HCT116 (cell line): ENCODE measurements around the gene RTL10. TPM values are rescaled to one million over a fixed set of nuclear protein-coding genes. Genes with fewer than 3 reads are reported as not detected.

Experiments used
- ATAC-seq: fragments of 200-7000 bp; cut with Tn5 transposase; 2 replicates; pipeline ENCODE4 v1.9.1; 2020; ENCODE audit warnings: mild to moderate bottlenecking, moderate library complexity
- BruUV-seq: library from RNA; stranded (reverse); fragments of 400-500 nt; replicated peaks from 2 replicates; lab custom pipeline; 2021; lab: Mats Ljungman, UMichigan
- CTCF ChIA-PET: fragments of 300-600 bp; sonication (Branson Sonifier 250); formaldehyde crosslinking; loops from one replicate; lab custom pipeline; 2021; ENCODE audit warnings: antibody characterized with exemption; lab: Charles Lee
- POLR2A ChIA-PET: fragments of 300-600, 350-600 bp; sonication (Branson Sonifier 250); formaldehyde crosslinking; loops from one replicate; lab custom pipeline; 2021; ENCODE audit warnings: antibody characterized with exemption; lab: Charles Lee
- RAD21 ChIA-PET, 2 experiments: fragments of 300-600 bp; sonication (Branson Sonifier 250); formaldehyde crosslinking; loops; one replicate each; lab custom pipeline; 2023; ENCODE audit warnings: low total read pairs in 2 of 2; ENCODE audit not compliant: uncharacterized antibody in 2 of 2, unreplicated experiment in 2 of 2, low non-redundant PET in 1 of 2; lab: Charles Lee
- DNase-seq: peaks from one replicate; pipeline ENCODE4 v3.0.0-alpha.2; 2010; ENCODE audit warnings: low read depth, low spot score
- H2AFZ ChIP-seq: fragments of 200-600 bp; shearing (Covaris generic), sonication (generic); 2 replicates; pipeline ENCODE4 v1.6.1; 2017; ENCODE audit warnings: low read depth, mixed run types, mixed read lengths, antibody characterized with exemption, low read length; ENCODE audit not compliant: poor library complexity, severe bottlenecking
- H3K27ac ChIP-seq: 2 replicates; pipeline ENCODE4 v1.5.1; 2012; ENCODE audit warnings: low read depth, low read length
- H3K27me3 ChIP-seq: fragments of 200-600 bp; sonication (generic); 2 replicates; pipeline ENCODE4 v1.6.1; 2016; ENCODE audit warnings: mixed run types, low read length, mixed read lengths; ENCODE audit not compliant: insufficient read depth
- H3K36me3 ChIP-seq, 2 experiments: fragments of 200-500 bp in 1 of 2; fragments of 200-600 bp in 1 of 2; sonication (Bioruptor generic) in 1 of 2; sonication (generic) in 1 of 2; 2 replicates each; pipeline versions ENCODE4 v1.5.1 to v1.6.1; 2014 to 2016; ENCODE audit warnings: low read length in 2 of 2, inconsistent platforms in 1 of 2, mixed read lengths in 1 of 2, mixed run types in 1 of 2; ENCODE audit not compliant: insufficient read depth in 2 of 2, control insufficient read depth in 1 of 2
- H3K4me1 ChIP-seq, 2 experiments: fragments of 200-600 bp in 1 of 2; sonication (generic) in 1 of 2; 2 replicates each; pipeline versions ENCODE4 v1.5.1 to v1.6.1; 2012 to 2017; ENCODE audit warnings: low read length in 2 of 2, inconsistent platforms in 1 of 2, mild to moderate bottlenecking in 1 of 2, mixed read lengths in 1 of 2, mixed run types in 1 of 2, moderate library complexity in 1 of 2; ENCODE audit not compliant: insufficient read depth in 2 of 2, control insufficient read depth in 1 of 2
- H3K4me2 ChIP-seq: fragments of 200-600 bp; sonication (generic); 2 replicates; pipeline ENCODE4 v1.6.1; 2017; ENCODE audit warnings: mixed run types, low read length, mixed read lengths
- H3K4me3 ChIP-seq, 2 experiments: fragments of 200-600 bp in 1 of 2; sonication (generic) in 1 of 2; replicated peaks in 1 of 2; 2 replicates each; pipeline ENCODE4 v1.5.1; 2011 to 2016; ENCODE audit warnings: low read length in 2 of 2, control low read depth in 1 of 2, low read depth in 1 of 2, mild to moderate bottlenecking in 1 of 2, mixed read lengths in 1 of 2, mixed run types in 1 of 2
- H3K79me2 ChIP-seq: fragments of 200-600 bp; sonication (generic); 2 replicates; pipeline ENCODE4 v1.6.1; 2017; ENCODE audit warnings: mild to moderate bottlenecking, mixed run types, low read length, moderate library complexity, mixed read lengths; ENCODE audit not compliant: insufficient read depth
- H3K9ac ChIP-seq: fragments of 200-600 bp; sonication (generic); 2 replicates; pipeline ENCODE4 v1.6.1; 2016; ENCODE audit warnings: low read length, mixed read lengths
- H3K9me2 ChIP-seq: fragments of 200-600 bp; sonication (generic), shearing (Covaris generic); 2 replicates; pipeline ENCODE4 v1.6.1; 2017; ENCODE audit warnings: mixed run types, mild to moderate bottlenecking, moderate library complexity; ENCODE audit not compliant: insufficient read depth
- H3K9me3 ChIP-seq, 2 experiments: fragments of 200-500 bp in 1 of 2; fragments of 200-600 bp in 1 of 2; sonication (Bioruptor generic) in 1 of 2; sonication (generic) in 1 of 2; 2 replicates each; pipeline ENCODE4 v1.6.1; 2014 to 2017; ENCODE audit warnings: low read length in 2 of 2, mixed read lengths in 2 of 2, inconsistent platforms in 1 of 2, low read depth in 1 of 2, mild to moderate bottlenecking in 1 of 2, mixed run types in 1 of 2, moderate library complexity in 1 of 2; ENCODE audit not compliant: control insufficient read depth in 1 of 2, insufficient read depth in 1 of 2
- H4K20me1 ChIP-seq: fragments of 200-600 bp; sonication (generic), shearing (Covaris generic); 2 replicates; pipeline ENCODE4 v1.6.1; 2017; ENCODE audit warnings: mixed run types, mild to moderate bottlenecking, moderate library complexity; ENCODE audit not compliant: insufficient read depth
- CBX3 ChIP-seq: IDR thresholded peaks from 2 replicates; pipeline ENCODE4 v1.6.1; 2012; ENCODE audit warnings: low read depth
- CEBPB ChIP-seq: IDR thresholded peaks from 2 replicates; pipeline ENCODE4 v1.6.1; 2012; ENCODE audit warnings: low read depth
- CTCF ChIP-seq, 3 experiments: fragments of 200-600 bp in 1 of 3; sonication (generic) in 1 of 3; IDR thresholded peaks in 2 of 3; conservative IDR thresholded peaks in 1 of 3; 2 replicates each; pipeline ENCODE4 v1.5.1; 2012 to 2017; ENCODE audit warnings: low read depth in 2 of 3, low read length in 2 of 3, antibody characterized with exemption in 1 of 3, borderline replicate concordance in 1 of 3, control low read depth in 1 of 3, mild to moderate bottlenecking in 1 of 3, mixed read lengths in 1 of 3, mixed run types in 1 of 3, moderate library complexity in 1 of 3; ENCODE audit not compliant: insufficient read depth in 1 of 3
- EGR1 ChIP-seq: IDR thresholded peaks from 2 replicates; pipeline ENCODE4 v1.6.1; 2012; ENCODE audit warnings: low read depth
- ELF1 ChIP-seq: IDR thresholded peaks from 2 replicates; pipeline ENCODE4 v1.6.1; 2012; ENCODE audit warnings: low read depth, borderline replicate concordance
- EZH2 ChIP-seq: fragments of 200-600 bp; sonication (generic); IDR thresholded peaks from 2 replicates; pipeline ENCODE4 v1.6.1; 2017; ENCODE audit warnings: antibody characterized with exemption, mixed run types
- FOSL1 ChIP-seq: IDR thresholded peaks from 2 replicates; pipeline ENCODE4 v1.6.1; 2012; ENCODE audit warnings: low read depth
- JUND ChIP-seq: IDR thresholded peaks from 2 replicates; pipeline ENCODE4 v1.6.1; 2012
- MAX ChIP-seq: IDR thresholded peaks from 2 replicates; pipeline ENCODE4 v1.6.1; 2012
- POLR2A ChIP-seq: IDR thresholded peaks from 2 replicates; pipeline ENCODE4 v1.7.0; 2011; ENCODE audit warnings: borderline replicate concordance; ENCODE audit not compliant: insufficient read depth, insufficient read length; ENCODE audit errors: extremely low read depth
- REST ChIP-seq: IDR thresholded peaks from 2 replicates; pipeline ENCODE4 v1.6.1; 2012; ENCODE audit warnings: low read depth
- SIN3A ChIP-seq: IDR thresholded peaks from 2 replicates; pipeline ENCODE4 v1.6.1; 2012; ENCODE audit warnings: low read depth
- SP1 ChIP-seq: IDR thresholded peaks from 2 replicates; pipeline ENCODE4 v1.6.1; 2012; ENCODE audit warnings: low read depth
- SRF ChIP-seq: IDR thresholded peaks from 2 replicates; pipeline ENCODE4 v1.6.1; 2012; ENCODE audit warnings: low read depth
- TCF7L2 ChIP-seq: IDR thresholded peaks from 2 replicates; pipeline ENCODE4 v1.7.0; 2011; ENCODE audit warnings: borderline replicate concordance, inconsistent platforms; ENCODE audit not compliant: insufficient read depth, insufficient read length; ENCODE audit errors: extremely low read depth
- YY1 ChIP-seq: IDR thresholded peaks from 2 replicates; pipeline ENCODE4 v1.6.1; 2011; ENCODE audit warnings: low read length, low read depth, moderate library complexity, mild to moderate bottlenecking; ENCODE audit not compliant: insufficient replicate concordance; ENCODE audit errors: extremely low read depth
- ZBTB33 ChIP-seq: IDR thresholded peaks from 2 replicates; pipeline ENCODE4 v1.6.1; 2011; ENCODE audit warnings: mild to moderate bottlenecking, low read length, moderate library complexity; ENCODE audit not compliant: insufficient replicate concordance; ENCODE audit errors: extremely low read depth
- ZNF274 ChIP-seq: fragments of 200-500 bp; sonication (Bioruptor generic); IDR thresholded peaks from 2 replicates; pipeline ENCODE4 v1.6.1; 2014; ENCODE audit warnings: mild to moderate bottlenecking, low read depth, low read length, inconsistent platforms
- intact Hi-C: fragments of 100-400 bp; cut with micrococcal nuclease; formaldehyde crosslinking; loops from 2 replicates; pipeline ENCODE4 v1.10.0; 2022
- total RNA-seq: library from RNA; stranded (reverse); gene quantifications from one replicate; pipeline ENCODE4 v1.2.1, GENCODE V29; 2021; ENCODE audit not compliant: unreplicated experiment

The RTL10 gene
- total RNA-seq, 1 experiment from 2014 or later: 24.6 TPM

- H3K79me2 ChIP-seq: no peaks in the 10 kb centered on the region
- H3K4me2 ChIP-seq: no peak overlapping the region
- no peak for TF ChIP-seq ZBTB33
- no peak for TF ChIP-seq SRF
- TF ChIP-seq ZNF274: no peak
- no peak for TF ChIP-seq SIN3A
- TF ChIP-seq POLR2A: no peak
- TF ChIP-seq JUND: no peak
- no peak for TF ChIP-seq EZH2
- TF ChIP-seq CTCF (IDR thresholded peaks at IDR 0.05 in 2 of 3, conservative IDR thresholded peaks at IDR 0.05 in 1 of 3; ENCODE audit: borderline replicate concordance in 1 of 3, insufficient read depth in 1 of 3, low read depth in 2 of 3, low read length in 2 of 3): no peak
- TF ChIP-seq ELF1: no peak
- TF ChIP-seq MAX: no peak
- TF ChIP-seq CBX3: no peak
- TF ChIP-seq YY1: no peak
- no peak for TF ChIP-seq EGR1
- no peak for TF ChIP-seq SP1
- no peak for TF ChIP-seq REST
- TF ChIP-seq FOSL1: no peak
- TF ChIP-seq TCF7L2: no peak
- no peak for TF ChIP-seq CEBPB
- H3K4me3 ChIP-seq: no peak overlapping the region
- no peak for DNase-seq
- POLR2A ChIA-PET: no interaction called here
- no peak overlapping the region for H3K9ac ChIP-seq
- BruUV-seq: no TSS peak
- H3K4me1 ChIP-seq: no peaks in the 10 kb centered on the region; a peak in 1 of 4 replicates
- CTCF ChIA-PET: no interaction called here
- no peaks in the 10 kb centered on the region for H3K27me3 ChIP-seq
- H3K9me3 ChIP-seq: no peaks in the 10 kb centered on the region
- H3K27ac ChIP-seq: no peak overlapping the region
- no peaks in the 10 kb centered on the region for H4K20me1 ChIP-seq
- H3K36me3 ChIP-seq: no peaks in the 10 kb centered on the region
- ATAC-seq: no peak
- H2AFZ ChIP-seq: no peak overlapping the region
- RAD21 ChIA-PET: no interaction called here
- no peaks in the 10 kb centered on the region for H3K9me2 ChIP-seq
- intact Hi-C loops: no loop called here
Measured at GRCh38 chr22:19874307-19875060, 19.8 kb upstream of the RTL10 start.
